HFF-Myc (cell line): ENCODE results near the gene SLC39A1.
A peak's percentile ranks its signal among the peaks of the same experiment; 100 is the strongest.

Experiments used
- DNase-seq: peaks from one replicate; pipeline ENCODE4 v3.0.0-alpha.2; 2011; ENCODE audit warnings: low read depth; ENCODE audit errors: extremely low read depth
- H3K4me3 ChIP-seq: replicated peaks from 2 replicates; pipeline ENCODE4 v1.5.1; 2011; ENCODE audit warnings: low read depth, mild to moderate bottlenecking, control low read depth, low read length
- TF ChIP-seq, protein P1 (sequence below): IDR thresholded peaks from 2 replicates; pipeline ENCODE4 v1.5.1; 2012; ENCODE audit warnings: mild to moderate bottlenecking, low read depth, low read length, control low read depth; ENCODE audit errors: missing control alignments

Gene SLC39A1

DNA sequence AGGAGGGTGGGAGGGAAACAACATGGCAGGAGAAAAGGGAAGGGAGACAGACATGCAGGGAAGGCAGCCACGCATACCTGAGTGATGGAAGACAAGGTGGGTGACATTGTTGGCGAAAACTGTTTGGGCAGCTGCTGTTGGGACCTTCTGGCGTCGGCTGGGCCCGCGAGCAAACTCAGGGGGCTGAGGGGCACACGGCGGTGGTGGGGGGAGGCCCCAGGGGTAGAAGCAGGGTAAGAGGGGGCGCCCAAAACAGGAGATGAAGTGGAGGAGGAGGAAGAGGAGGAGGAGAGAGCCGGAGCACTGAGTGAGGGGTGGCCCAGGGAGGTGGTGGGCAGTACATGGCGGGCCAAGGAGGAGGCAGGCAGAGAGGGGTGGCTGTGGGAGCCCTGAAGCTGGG lies 12.2 kb downstream of the SLC39A1 start:
- TF ChIP-seq, protein P1, sequence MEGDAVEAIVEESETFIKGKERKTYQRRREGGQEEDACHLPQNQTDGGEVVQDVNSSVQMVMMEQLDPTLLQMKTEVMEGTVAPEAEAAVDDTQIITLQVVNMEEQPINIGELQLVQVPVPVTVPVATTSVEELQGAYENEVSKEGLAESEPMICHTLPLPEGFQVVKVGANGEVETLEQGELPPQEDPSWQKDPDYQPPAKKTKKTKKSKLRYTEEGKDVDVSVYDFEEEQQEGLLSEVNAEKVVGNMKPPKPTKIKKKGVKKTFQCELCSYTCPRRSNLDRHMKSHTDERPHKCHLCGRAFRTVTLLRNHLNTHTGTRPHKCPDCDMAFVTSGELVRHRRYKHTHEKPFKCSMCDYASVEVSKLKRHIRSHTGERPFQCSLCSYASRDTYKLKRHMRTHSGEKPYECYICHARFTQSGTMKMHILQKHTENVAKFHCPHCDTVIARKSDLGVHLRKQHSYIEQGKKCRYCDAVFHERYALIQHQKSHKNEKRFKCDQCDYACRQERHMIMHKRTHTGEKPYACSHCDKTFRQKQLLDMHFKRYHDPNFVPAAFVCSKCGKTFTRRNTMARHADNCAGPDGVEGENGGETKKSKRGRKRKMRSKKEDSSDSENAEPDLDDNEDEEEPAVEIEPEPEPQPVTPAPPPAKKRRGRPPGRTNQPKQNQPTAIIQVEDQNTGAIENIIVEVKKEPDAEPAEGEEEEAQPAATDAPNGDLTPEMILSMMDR: no peak
- DNase-seq: no peak
- no peak overlapping the region for H3K4me3 ChIP-seq

DNA sequence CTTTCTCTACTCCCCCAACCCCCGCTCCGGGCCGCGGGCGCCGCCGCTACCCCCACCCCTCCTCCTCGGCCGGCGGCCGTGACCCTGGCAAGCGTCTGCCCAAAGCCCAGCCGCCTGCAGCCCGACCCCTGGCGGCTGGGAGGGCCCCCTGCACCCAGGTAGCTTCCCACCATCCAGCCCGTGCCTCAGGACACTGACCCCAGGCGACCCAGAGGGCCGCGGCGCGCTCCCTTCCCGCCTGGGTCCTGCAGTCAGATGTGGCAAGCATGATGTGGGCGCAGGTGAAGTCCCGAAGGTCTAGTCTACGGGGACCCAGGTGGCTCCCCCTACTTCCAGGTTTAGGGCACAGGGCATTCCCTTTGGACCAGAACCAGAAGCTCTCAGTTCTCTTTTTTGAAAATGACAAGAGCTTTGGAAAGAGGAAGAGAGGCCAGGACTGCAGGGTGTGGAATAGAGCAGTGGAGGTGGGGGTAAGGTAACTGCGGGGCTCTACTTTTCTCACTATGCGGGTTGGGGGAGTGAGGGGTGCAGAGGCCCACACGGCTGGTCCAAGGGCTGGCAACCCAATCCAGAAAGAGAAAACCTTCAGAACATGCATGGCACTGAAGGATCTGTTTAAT lies 16.6 kb downstream of the SLC39A1 start, which contains the start of gene DENND4B:
Gene DENND4B (minus strand): TSS at position 97 of the 620 bp plus-strand sequence. CDS start 2,344 bp downstream, outside the sequence.
- TF ChIP-seq, protein P1: peak; percentile 88
- no peak for DNase-seq
- peak within 1 kb of the TSS; percentile 83 for H3K4me3 ChIP-seq

DNA sequence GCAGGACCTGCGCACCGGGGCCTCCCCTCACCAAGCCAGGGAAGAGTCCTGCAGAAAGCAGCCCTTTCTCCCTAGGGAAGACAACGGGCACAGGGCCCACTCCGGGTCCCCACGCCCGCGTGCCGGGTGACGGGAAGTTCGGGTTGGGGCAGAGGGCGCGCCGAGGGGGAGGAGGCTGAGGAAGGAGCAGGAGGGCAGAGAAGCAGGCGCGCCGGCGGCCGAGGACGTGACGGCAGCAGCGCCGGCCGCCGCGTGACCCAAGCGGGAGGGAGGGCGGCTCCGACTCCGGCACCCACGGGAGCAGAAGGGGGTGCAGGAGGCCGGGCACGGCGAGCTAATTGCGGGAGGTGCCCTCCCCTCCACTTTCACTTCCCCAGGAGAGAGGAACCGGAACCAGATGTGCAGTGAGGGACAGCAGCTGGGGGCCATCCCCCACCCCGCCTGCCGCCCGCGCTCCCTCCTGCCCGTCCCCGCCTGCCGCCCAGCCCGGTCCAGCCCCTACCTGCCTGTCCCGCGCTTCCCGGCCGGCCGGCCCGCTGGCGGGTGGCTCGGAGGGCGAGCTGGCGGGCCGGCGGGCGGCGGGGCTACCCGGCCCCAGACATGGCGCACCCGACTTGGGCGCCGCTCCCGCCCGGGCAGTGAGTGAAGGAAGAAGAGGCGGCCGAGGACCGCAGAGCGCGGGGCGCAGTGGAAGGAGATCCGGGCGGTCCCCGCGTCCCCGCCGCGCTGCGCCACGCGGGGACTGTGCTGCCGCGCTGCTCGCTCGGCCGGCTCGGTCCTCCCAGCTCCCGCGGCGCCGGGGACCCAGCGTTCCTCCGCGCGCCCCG lies 17.3 kb downstream of the SLC39A1 start:
- H3K4me3 ChIP-seq: peak overlapping the region; percentile 83
- DNase-seq: no peak
- TF ChIP-seq, protein P1: no peak

DNA sequence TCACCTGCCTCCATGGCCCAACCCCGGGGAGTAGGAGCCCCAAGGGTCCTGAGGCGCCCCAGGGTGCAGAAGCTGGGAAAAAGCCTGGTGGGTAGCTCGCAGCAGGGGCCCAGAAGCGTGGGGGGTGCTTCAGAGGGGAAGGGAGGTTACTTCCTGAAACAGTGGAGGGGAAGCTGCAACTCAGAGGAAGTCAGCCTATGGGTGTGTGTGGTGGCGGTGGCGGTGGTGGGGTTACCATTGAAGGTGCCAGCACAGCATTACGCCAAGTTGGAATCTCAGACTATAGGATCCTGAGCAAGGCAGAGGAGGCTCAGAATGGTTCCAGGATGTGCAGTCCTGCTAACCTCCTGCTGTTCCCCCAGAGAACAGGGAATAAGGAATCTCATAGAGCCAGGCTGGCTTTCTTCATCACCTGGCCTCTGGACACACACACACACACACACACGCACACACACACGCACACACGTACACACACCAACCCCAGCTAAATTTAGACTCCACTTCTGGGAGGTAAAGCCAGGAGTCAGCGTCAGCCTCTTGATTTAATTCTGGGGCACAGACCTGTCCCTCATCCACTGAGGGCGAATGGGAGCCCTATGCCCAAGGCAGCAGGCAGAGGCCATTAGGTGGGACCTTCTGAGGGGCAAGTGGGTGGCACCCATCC lies 18.1 kb downstream of the SLC39A1 start:
- no peak for DNase-seq
- peak overlapping the region; percentile 83 for H3K4me3 ChIP-seq
- TF ChIP-seq, protein P1: no peak

DNA sequence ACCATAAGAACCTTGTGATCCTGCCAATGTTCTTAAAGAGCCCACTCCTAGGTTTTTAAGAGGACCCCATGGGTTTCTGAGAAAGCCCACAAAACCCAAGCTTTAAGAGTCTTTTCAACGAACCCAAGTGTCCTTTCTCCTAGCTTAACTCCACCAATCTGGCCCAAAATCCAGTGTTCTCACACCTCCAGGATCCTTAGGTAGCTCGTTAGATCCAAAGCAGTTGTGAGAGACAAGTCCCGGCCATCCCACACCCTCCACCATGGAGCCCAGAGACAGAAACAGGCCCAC lies 18.6 kb downstream of the SLC39A1 start:
- peak overlapping the region; percentile 83 for H3K4me3 ChIP-seq
- TF ChIP-seq, protein P1: no peak
- no peak for DNase-seq

DNA sequence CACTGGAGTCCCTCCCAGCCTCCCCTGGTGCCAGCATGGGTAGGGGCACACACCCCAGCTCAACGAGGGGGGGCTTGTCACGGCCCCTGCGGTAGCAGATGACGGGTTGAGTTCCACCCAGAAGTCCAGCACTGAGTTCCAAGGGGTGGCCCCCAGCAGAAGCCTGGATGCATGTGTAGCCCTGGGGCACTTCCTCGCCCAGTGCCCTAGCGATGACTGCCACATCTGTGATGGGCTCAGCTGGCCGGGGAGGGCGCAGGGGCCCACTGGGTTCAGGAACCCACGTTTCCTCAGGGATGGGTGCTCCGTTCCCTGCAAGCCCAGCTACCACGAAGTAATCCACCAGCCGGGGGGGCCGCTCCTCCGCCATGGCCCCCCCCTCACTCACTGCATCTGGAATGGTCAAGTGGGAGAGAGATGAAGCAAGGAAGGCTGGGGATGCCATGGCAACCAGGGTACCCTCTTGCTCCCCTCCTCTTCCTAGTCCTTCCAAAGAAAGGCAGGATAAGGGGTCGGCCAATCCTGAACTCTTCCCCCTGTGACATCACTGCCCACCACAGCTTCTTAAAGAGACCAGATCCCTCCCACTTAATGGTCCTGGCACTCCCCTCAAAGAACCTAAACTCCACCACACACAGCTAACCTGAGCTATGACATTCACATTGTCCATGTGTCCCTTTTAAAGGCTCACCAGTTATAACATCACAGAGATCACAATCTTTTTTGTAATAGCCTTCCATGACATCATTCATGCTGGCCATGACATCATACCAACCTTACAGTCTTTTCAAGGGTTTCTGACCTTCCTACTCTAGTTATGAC lies 19.1 kb downstream of the SLC39A1 start:
- DNase-seq: no peak
- TF ChIP-seq, protein P1: no peak
- H3K4me3 ChIP-seq: no peak overlapping the region
